Esophagus squamous epithelium (tissue), 4 donors: ENCODE data around the gene ZXDB.

Source experiments
- CTCF ChIP-seq, 6 experiments: fragments of 450-650 bp in 4 of 6; fragments of 200-600 bp in 2 of 6; sonication (generic) in 2 of 6; IDR thresholded peaks; one replicate each; pipeline ENCODE4 v1.5.1; 2016 to 2019; ENCODE audit warnings: antibody characterized with exemption in 6 of 6, mild to moderate bottlenecking in 4 of 6, moderate library complexity in 4 of 6
- POLR2A ChIP-seq, 4 donors: fragments of 450-650 bp; IDR thresholded peaks; one replicate each; pipeline ENCODE4 v1.6.1; 2017; ENCODE audit warnings: antibody characterized with exemption in 4 of 4, mild to moderate bottlenecking in 4 of 4, moderate library complexity in 3 of 4

GRCh38 chrX:57586360-57586759 lies 5.5 kb upstream of the ZXDB start:
- TF ChIP-seq POLR2A (IDR thresholded peaks at IDR 0.05) (no peak), CTCF (IDR thresholded peaks at IDR 0.05) (no peak)
